HepG2 (cell line): ENCODE results near the gene MAPK11. TPM values are rescaled to one million over a fixed set of nuclear protein-coding genes. Genes with fewer than 3 reads are reported as not detected.

ENCODE experiments used
- AFF4 ChIP-seq: sonication (generic); formaldehyde crosslinking; IDR thresholded peaks from 2 replicates; pipeline ENCODE4 v1.4.0; 2020; ENCODE audit warnings: missing genetic modification reagents
- DR1 ChIP-seq: sonication (generic); formaldehyde crosslinking; IDR thresholded peaks from 2 replicates; pipeline ENCODE4 v1.8.0; 2021; ENCODE audit warnings: mild to moderate bottlenecking, missing genetic modification reagents, inconsistent platforms
- FOXJ3 ChIP-seq: sonication (generic); formaldehyde crosslinking; IDR thresholded peaks from 2 replicates; pipeline ENCODE4 v1.4.0; 2020; ENCODE audit warnings: missing genetic modification reagents, mild to moderate bottlenecking, borderline replicate concordance
- HNRNPL ChIP-seq: fragments of 200-400 bp; formaldehyde crosslinking; IDR thresholded peaks from 2 replicates; pipeline ENCODE4 v1.6.1; 2017; ENCODE audit warnings: mild to moderate bottlenecking, low read depth, low read length
- MYC ChIP-seq: sonication (generic); formaldehyde crosslinking; IDR thresholded peaks from 2 replicates; pipeline ENCODE4 v1.9.0; 2021; ENCODE audit warnings: missing genetic modification reagents, borderline replicate concordance
- PITX1 ChIP-seq: sonication (generic); formaldehyde crosslinking; IDR thresholded peaks from 2 replicates; pipeline ENCODE4 v1.5.1; 2020; ENCODE audit warnings: mild to moderate bottlenecking, missing genetic modification reagents
- REPIN1 ChIP-seq: sonication (generic); formaldehyde crosslinking; IDR thresholded peaks from 2 replicates; pipeline ENCODE4 v1.8.0; 2022; ENCODE audit warnings: missing genetic modification reagents, low read depth, mild to moderate bottlenecking, borderline replicate concordance
- SMAD1 ChIP-seq: sonication (generic); formaldehyde crosslinking; IDR thresholded peaks from 2 replicates; pipeline ENCODE4 v1.4.0; 2020; ENCODE audit warnings: missing genetic modification reagents, low read depth, mild to moderate bottlenecking, borderline replicate concordance
- ZBTB20 ChIP-seq: sonication (generic); formaldehyde crosslinking; IDR thresholded peaks from 2 replicates; pipeline ENCODE4 v1.8.1; 2023; ENCODE audit warnings: missing genetic modification reagents, low read depth, mild to moderate bottlenecking, borderline replicate concordance
- ZBTB46 ChIP-seq: sonication (generic); formaldehyde crosslinking; IDR thresholded peaks from 2 replicates; pipeline ENCODE4 v1.4.0; 2020; ENCODE audit warnings: mild to moderate bottlenecking, missing genetic modification reagents, borderline replicate concordance
- ZNF264 ChIP-seq: sonication (generic); formaldehyde crosslinking; IDR thresholded peaks from 2 replicates; pipeline ENCODE4 v1.4.0; 2020; ENCODE audit warnings: missing genetic modification reagents
- ZNF362 ChIP-seq: sonication (generic); formaldehyde crosslinking; IDR thresholded peaks from 2 replicates; pipeline ENCODE4 v1.4.0; 2020; ENCODE audit warnings: missing genetic modification reagents, mild to moderate bottlenecking, borderline replicate concordance
- ZNF589 ChIP-seq: sonication (generic); formaldehyde crosslinking; conservative IDR thresholded peaks from 2 replicates; pipeline ENCODE4 v1.8.0; 2022; ENCODE audit warnings: mild to moderate bottlenecking, moderate library complexity, missing genetic modification reagents
- ZNF609 ChIP-seq: sonication (generic); formaldehyde crosslinking; IDR thresholded peaks from 2 replicates; pipeline ENCODE4 v1.4.0; 2020; ENCODE audit warnings: mild to moderate bottlenecking, missing genetic modification reagents, borderline replicate concordance
- ZNF747 ChIP-seq: sonication (generic); formaldehyde crosslinking; IDR thresholded peaks from 2 replicates; pipeline ENCODE4 v1.8.1; 2023; ENCODE audit warnings: missing genetic modification reagents, mild to moderate bottlenecking, borderline replicate concordance
- polyA plus RNA-seq, 8 experiments: library from polyadenylated mRNA; depleted of rRNA in 3 of 8; stranded (reverse) in 7 of 8; unstranded in 1 of 8; fragments of >200 nt; fragmentation: Illumina TruSeq in 4 of 8; extraction: Trizol in 4 of 8; gene quantifications; 2 replicates each; pipeline versions ENCODE4 v1.2.1 to v1.2.3, GENCODE V29; 2011 to 2016; ENCODE audit warnings: low read depth in 4 of 8, missing spikeins in 1 of 8, mixed read lengths in 1 of 8; ENCODE audit not compliant: insufficient read depth in 1 of 8
- total RNA-seq, 5 experiments: library from RNA; depleted of rRNA; stranded (reverse); fragments of >200 nt; fragmentation: Illumina TruSeq; extraction: Trizol; gene quantifications; 2 replicates each; pipeline ENCODE4 v1.2.3, GENCODE V29; 2016; ENCODE audit warnings: low read depth in 1 of 5

Gene MAPK11
- total and polyA plus RNA-seq, 2 of the 13 experiments (the other 11 are each of a cell fraction or from before 2014, with no cell fraction given) = 0.15 to 0.17 TPM

- peak; percentile 81 for TF ChIP-seq MYC (CRISPR knock-in tag)
- TF ChIP-seq ZNF747 (CRISPR knock-in tag) = peak; percentile 75; the same call in 1 of the 2 replicates
- peak; percentile 73 for TF ChIP-seq ZNF609
- TF ChIP-seq REPIN1 (CRISPR knock-in tag) = peak; percentile 73; the same call in 1 of the 2 replicates
- TF ChIP-seq SMAD1 = peak; percentile 82; the same call in 1 of the 2 replicates
- TF ChIP-seq ZNF264 (CRISPR knock-in tag) = peak; percentile 34; the same call in 1 of the 2 replicates
- peak; percentile 86; the same call in 1 of the 2 replicates for TF ChIP-seq DR1 (CRISPR knock-in tag)
- TF ChIP-seq ZNF362 (CRISPR knock-in tag) = no peak; the same call in 1 of the 2 replicates
- peak; percentile 71; the same call in 1 of the 2 replicates for TF ChIP-seq FOXJ3
- TF ChIP-seq PITX1 (CRISPR knock-in tag) = peak; percentile 55; the same call in 1 of the 2 replicates
- TF ChIP-seq HNRNPL = 0 out of 2 replicates have a peak, but pooled peaks have one; percentile 52
- TF ChIP-seq ZNF589 (CRISPR knock-in tag) = peak; percentile 50; the same call in 1 of the 2 replicates
- no peak for TF ChIP-seq AFF4 (CRISPR knock-in tag)
- no peak for TF ChIP-seq ZBTB20 (CRISPR knock-in tag)
- peak; percentile 56; the same call in 1 of the 2 replicates for TF ChIP-seq ZBTB46 (CRISPR knock-in tag)
Observed at GRCh38 chr22:50244420-50245213, 25.6 kb downstream of the MAPK11 start, which contains the start of gene TUBGCP6 (continued).
